ENCODE measurements around the gene ALG14.
"Not testable (repeated sequence)": the region's sequence is repeated elsewhere in the genome, so short reads cannot be mapped to it uniquely, and the experiment has no call there.

ALG14 gene

GRCh38 chr1:94947437-94947836 is 125.3 kb downstream of the ALG14 start:
- H3K4me3 ChIP-seq (ENCODE audit: low read length) = no peak overlapping the region
- no peak for TF ChIP-seq ZNF274 (IDR thresholded peaks at IDR 0.05; ENCODE audit: low read depth, low read length)

- H3K4me3 ChIP-seq (ENCODE audit: low read length) = no peak overlapping the region
- no peak for TF ChIP-seq ZNF274 (IDR thresholded peaks at IDR 0.05; ENCODE audit: low read depth, low read length)
Measured at GRCh38 chr1:94946886-94947285, 125.9 kb downstream of the ALG14 start.

DNA sequence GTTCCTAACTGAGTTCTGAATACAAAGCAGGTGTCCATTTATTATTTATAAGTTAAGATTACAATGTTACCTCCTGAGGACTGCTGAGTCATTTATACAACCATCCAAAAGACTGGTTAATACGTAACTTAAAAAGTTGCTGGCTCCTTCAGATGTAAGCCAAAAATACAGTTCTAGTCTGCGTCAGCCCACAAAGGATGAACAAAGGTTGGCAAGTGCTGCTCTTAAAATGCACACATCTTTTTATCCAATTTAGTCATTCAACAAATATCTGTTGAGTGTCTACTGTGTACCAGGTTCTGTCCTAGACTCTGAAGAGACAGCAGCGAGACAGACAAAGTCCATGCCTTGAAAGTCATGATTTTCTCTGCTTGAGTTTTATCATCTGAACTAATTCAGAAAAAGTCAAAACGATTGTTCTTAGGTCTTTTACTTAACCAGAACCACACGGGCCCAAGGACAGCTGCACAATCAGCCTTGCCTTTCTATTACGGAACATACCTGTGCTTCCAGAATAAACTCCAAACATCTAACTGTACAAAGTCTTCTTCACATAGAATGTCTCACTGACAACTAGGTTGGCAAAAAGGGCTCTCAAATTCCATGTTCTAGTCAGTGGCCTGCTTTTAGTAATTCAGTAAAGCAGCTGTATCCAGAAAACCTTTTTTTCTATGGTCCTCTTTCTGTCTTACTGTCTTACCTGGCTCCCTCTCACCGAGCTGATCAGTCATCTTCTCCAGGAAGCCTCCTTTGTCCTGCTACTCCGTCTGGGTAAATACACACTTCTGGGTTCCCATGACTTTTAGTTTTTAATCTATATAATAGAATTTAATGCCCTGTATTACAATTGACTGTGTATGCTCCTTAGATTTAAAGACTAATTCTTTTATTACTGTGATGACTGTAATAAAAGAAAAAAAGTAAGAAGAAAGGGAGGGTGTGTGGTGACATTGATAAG is 130.3 kb downstream of the ALG14 start:
- H3K4me3 ChIP-seq (ENCODE audit: low read length) = no peak overlapping the region
- no peak for TF ChIP-seq ZNF274 (IDR thresholded peaks at IDR 0.05; ENCODE audit: low read depth, low read length)

DNA sequence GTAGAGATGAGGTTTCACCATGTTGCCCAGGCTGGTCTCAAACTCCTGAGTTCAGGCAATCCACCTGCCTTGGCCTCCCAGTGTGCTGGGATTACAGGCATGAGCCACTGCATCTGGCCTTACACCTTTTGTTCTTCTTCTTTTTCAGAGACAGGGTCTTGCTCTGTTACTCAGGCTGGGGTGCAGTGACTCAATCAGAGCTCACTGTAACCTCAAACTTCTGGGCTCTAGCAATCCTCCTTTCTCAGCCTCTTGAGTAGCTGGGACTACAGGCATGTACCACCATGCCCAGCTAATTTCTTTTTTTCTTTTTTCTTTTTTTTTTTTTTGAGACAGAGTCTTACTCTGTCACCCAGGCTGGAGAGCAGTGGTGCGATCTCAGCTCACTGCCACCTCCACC is 131.3 kb downstream of the ALG14 start:
- not testable (repeated sequence) for H3K4me3 ChIP-seq (ENCODE audit: low read length)

DNA sequence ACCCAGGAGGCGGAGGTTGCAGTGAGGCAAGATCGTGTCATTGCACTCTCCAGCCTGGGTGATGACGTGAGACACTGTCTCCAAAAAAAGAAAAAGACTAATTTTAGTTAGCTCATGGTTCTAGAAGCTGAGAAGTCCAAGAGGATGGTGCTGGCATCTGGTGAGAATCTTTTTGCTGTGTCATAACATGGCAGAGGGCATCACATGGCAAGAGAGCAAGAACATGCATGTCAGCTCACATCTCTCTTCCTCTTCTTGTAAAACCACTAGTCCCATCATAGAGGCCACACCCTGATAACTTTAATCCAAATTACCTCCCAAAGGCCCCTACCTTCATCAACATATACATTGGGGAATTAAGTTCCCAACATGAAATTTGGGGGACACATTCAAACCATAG is 132.0 kb downstream of the ALG14 start:
- TF ChIP-seq ZNF274 (IDR thresholded peaks at IDR 0.05; ENCODE audit: low read depth, low read length) = no peak
- no peak overlapping the region for H3K4me3 ChIP-seq (ENCODE audit: low read length)

DNA sequence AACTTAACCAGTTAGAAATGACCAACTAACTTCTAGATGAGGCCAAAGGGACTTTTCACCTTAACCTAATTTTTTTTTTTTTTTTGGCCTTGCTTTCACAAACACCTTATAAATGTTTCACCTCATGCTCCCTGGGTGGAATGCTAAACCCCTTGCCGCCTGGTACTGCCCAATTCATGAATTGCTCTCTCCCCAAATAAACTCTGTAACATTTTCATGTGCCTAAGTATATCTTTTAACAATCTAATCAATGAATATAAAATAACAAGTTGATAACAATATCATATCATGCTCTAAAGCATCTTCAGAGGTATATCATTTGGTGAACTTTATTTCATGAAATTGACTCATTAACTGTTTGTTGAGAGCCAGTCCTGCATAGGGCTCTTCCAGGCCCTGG is 134.9 kb downstream of the ALG14 start:
- no peak for TF ChIP-seq ZNF274 (IDR thresholded peaks at IDR 0.05; ENCODE audit: low read depth, low read length)
- H3K4me3 ChIP-seq (ENCODE audit: low read length) = no peak overlapping the region

- H3K4me3 ChIP-seq (ENCODE audit: low read length) = no peak overlapping the region
- TF ChIP-seq ZNF274 (IDR thresholded peaks at IDR 0.05; ENCODE audit: low read depth, low read length) = no peak
Measured at GRCh38 chr1:94936861-94937620, 135.7 kb downstream of the ALG14 start.

- no peak for TF ChIP-seq ZNF274 (IDR thresholded peaks at IDR 0.05; ENCODE audit: low read depth, low read length)
- H3K4me3 ChIP-seq (ENCODE audit: low read length) = no peak overlapping the region
Measured at GRCh38 chr1:94935476-94935875, 137.3 kb downstream of the ALG14 start.

GRCh38 chr1:94935034-94935433 is 137.7 kb downstream of the ALG14 start:
- no peak for TF ChIP-seq ZNF274 (IDR thresholded peaks at IDR 0.05; ENCODE audit: low read depth, low read length)
- H3K4me3 ChIP-seq (ENCODE audit: low read length) = no peak overlapping the region

GRCh38 chr1:94934551-94934950 is 138.2 kb downstream of the ALG14 start:
- no peak for TF ChIP-seq ZNF274 (IDR thresholded peaks at IDR 0.05; ENCODE audit: low read depth, low read length)
- H3K4me3 ChIP-seq (ENCODE audit: low read length) = no peak overlapping the region

GRCh38 chr1:94931254-94931841 is 141.4 kb downstream of the ALG14 start:
- no peak overlapping the region for H3K4me3 ChIP-seq (ENCODE audit: low read length)
- TF ChIP-seq ZNF274 (IDR thresholded peaks at IDR 0.05; ENCODE audit: low read depth, low read length) = no peak

- no peak overlapping the region for H3K4me3 ChIP-seq (ENCODE audit: low read length)
- no peak for TF ChIP-seq ZNF274 (IDR thresholded peaks at IDR 0.05; ENCODE audit: low read depth, low read length)
Measured at GRCh38 chr1:94929351-94930217, 143.2 kb downstream of the ALG14 start.

- no peak for TF ChIP-seq ZNF274 (IDR thresholded peaks at IDR 0.05; ENCODE audit: low read depth, low read length)
- peak overlapping the region; percentile 66; the same call in 1 of the 2 replicates for H3K4me3 ChIP-seq (ENCODE audit: low read length)
Measured at GRCh38 chr1:94928293-94928939, 144.3 kb downstream of the ALG14 start.
